ENCODE measurements around the gene ARHGAP12. TPM values are rescaled to one million over a fixed set of nuclear protein-coding genes. Genes with fewer than 3 reads are reported as not detected.
"Not testable (repeated sequence)": the region's sequence is repeated elsewhere in the genome, so short reads cannot be mapped to it uniquely, and the experiment has no call there.

Gene ARHGAP12
- 21.6 and 40.5 TPM in 2 replicates for total RNA-seq (2014; rRNA removed; shearing (Covaris generic))

- in situ Hi-C loops (cut with HindIII; ENCODE audit: low sequenced_read_pairs) = no loop called here
- peak; percentile 82 for DNase-seq (ENCODE audit: low spot score)
Observed at GRCh38 chr10:31928549-31929260, at the start of gene ARHGAP12. ARHGAP12 (minus strand) TSS chr10:31928831; CDS start chr10:31908855, 19,976 bp downstream.

GRCh38 chr10:31978156-31978483 lies 49.5 kb upstream of the ARHGAP12 start:
- no peak for DNase-seq (ENCODE audit: low spot score)
- in situ Hi-C loops (cut with HindIII; ENCODE audit: low sequenced_read_pairs) = no loop called here

GRCh38 chr10:31977440-31978155 lies 49.0 kb upstream of the ARHGAP12 start:
- no peak for DNase-seq (ENCODE audit: low spot score)
- in situ Hi-C loops (cut with HindIII; ENCODE audit: low sequenced_read_pairs) = no loop called here

- no peak for DNase-seq (ENCODE audit: low spot score)
- in situ Hi-C loops (cut with HindIII; ENCODE audit: low sequenced_read_pairs) = no loop called here
Observed at GRCh38 chr10:31975157-31975765, 46.6 kb upstream of the ARHGAP12 start.

- in situ Hi-C loops (cut with HindIII; ENCODE audit: low sequenced_read_pairs) = no loop called here
- DNase-seq (ENCODE audit: low spot score) = no peak
Observed at GRCh38 chr10:31974434-31975124, 45.9 kb upstream of the ARHGAP12 start.

GRCh38 chr10:31972519-31973041 lies 43.9 kb upstream of the ARHGAP12 start:
- in situ Hi-C loops (cut with HindIII; ENCODE audit: low sequenced_read_pairs) = no loop called here
- DNase-seq (ENCODE audit: low spot score) = no peak

GRCh38 chr10:31969847-31970246 lies 41.2 kb upstream of the ARHGAP12 start:
- in situ Hi-C loops (cut with HindIII; ENCODE audit: low sequenced_read_pairs); DNase-seq (ENCODE audit: low spot score): not testable (repeated sequence)

GRCh38 chr10:31963589-31963980 lies 35.0 kb upstream of the ARHGAP12 start:
- in situ Hi-C loops (cut with HindIII; ENCODE audit: low sequenced_read_pairs) = no loop called here
- no peak for DNase-seq (ENCODE audit: low spot score)

- in situ Hi-C loops (cut with HindIII; ENCODE audit: low sequenced_read_pairs) = no loop called here
Observed at GRCh38 chr10:31962826-31963588, 34.4 kb upstream of the ARHGAP12 start.

GRCh38 chr10:31961277-31962074 lies 32.8 kb upstream of the ARHGAP12 start:
- peak; percentile 32 for DNase-seq (ENCODE audit: low spot score)
- in situ Hi-C loops (cut with HindIII; ENCODE audit: low sequenced_read_pairs) = no loop called here

More at GRCh38 chr10:31962826-31963588, 34.4 kb upstream of the ARHGAP12 start:
- no peak for DNase-seq (ENCODE audit: low spot score)

GRCh38 chr10:31959461-31960173 lies 31.0 kb upstream of the ARHGAP12 start:
- in situ Hi-C loops (cut with HindIII; ENCODE audit: low sequenced_read_pairs) = no loop called here
- DNase-seq (ENCODE audit: low spot score) = no peak

- DNase-seq (ENCODE audit: low spot score) = no peak
- in situ Hi-C loops (cut with HindIII; ENCODE audit: low sequenced_read_pairs) = no loop called here
Observed at GRCh38 chr10:31958856-31959255, 30.2 kb upstream of the ARHGAP12 start.

- no peak for DNase-seq (ENCODE audit: low spot score)
- in situ Hi-C loops (cut with HindIII; ENCODE audit: low sequenced_read_pairs) = no loop called here
Observed at GRCh38 chr10:31956200-31956946, 27.7 kb upstream of the ARHGAP12 start.

GRCh38 chr10:31954410-31955191 lies 26.0 kb upstream of the ARHGAP12 start:
- no peak for DNase-seq (ENCODE audit: low spot score)
- in situ Hi-C loops (cut with HindIII; ENCODE audit: low sequenced_read_pairs) = no loop called here

- in situ Hi-C loops (cut with HindIII; ENCODE audit: low sequenced_read_pairs) = no loop called here
- no peak for DNase-seq (ENCODE audit: low spot score)
Observed at GRCh38 chr10:31953480-31953879, 24.8 kb upstream of the ARHGAP12 start.

GRCh38 chr10:31953080-31953479 lies 24.4 kb upstream of the ARHGAP12 start:
- in situ Hi-C loops (cut with HindIII; ENCODE audit: low sequenced_read_pairs) = no loop called here
- DNase-seq (ENCODE audit: low spot score) = no peak

All from G401 (cell line).